HepG2 (cell line): ENCODE data around the gene KAZALD1. TPM values are rescaled to one million over a fixed set of nuclear protein-coding genes. Genes with fewer than 3 reads are reported as not detected.
A peak's percentile ranks its signal among the peaks of the same experiment; 100 is the strongest.

Experiments used
- ADNP ChIP-seq: sonication (generic); formaldehyde crosslinking; IDR thresholded peaks from 2 replicates; pipeline ENCODE4 v1.4.0; 2020; ENCODE audit warnings: missing genetic modification reagents
- DNMT1 ChIP-seq: sonication (generic); formaldehyde crosslinking; IDR thresholded peaks from 2 replicates; pipeline ENCODE4 v1.5.1; 2020; ENCODE audit warnings: mild to moderate bottlenecking, missing genetic modification reagents
- EED ChIP-seq: sonication (generic); formaldehyde crosslinking; IDR thresholded peaks from 2 replicates; pipeline ENCODE4 v1.5.0; 2020; ENCODE audit warnings: mild to moderate bottlenecking, missing genetic modification reagents
- ELF1 ChIP-seq: sonication (generic); formaldehyde crosslinking; IDR thresholded peaks from 2 replicates; pipeline ENCODE4 v1.4.0; 2020; ENCODE audit warnings: missing genetic modification reagents
- FOXJ3 ChIP-seq: sonication (generic); formaldehyde crosslinking; IDR thresholded peaks from 2 replicates; pipeline ENCODE4 v1.4.0; 2020; ENCODE audit warnings: missing genetic modification reagents, mild to moderate bottlenecking, borderline replicate concordance
- GLI4 ChIP-seq: sonication (generic); formaldehyde crosslinking; IDR thresholded peaks from 2 replicates; pipeline ENCODE4 v1.5.1; 2020; ENCODE audit warnings: missing genetic modification reagents, mild to moderate bottlenecking, moderate library complexity, borderline replicate concordance
- HDAC1 ChIP-seq: sonication (generic); formaldehyde crosslinking; IDR thresholded peaks from 2 replicates; pipeline ENCODE4 v1.5.1; 2020; ENCODE audit warnings: mild to moderate bottlenecking, missing genetic modification reagents
- LCORL ChIP-seq, 2 experiments: fragments of 450-650 bp in 1 of 2; sonication (generic) in 1 of 2; formaldehyde crosslinking in 1 of 2; IDR thresholded peaks; 2 replicates each; pipeline versions ENCODE4 v1.5.0 to v1.6.1; 2017 to 2020; ENCODE audit warnings: antibody characterized with exemption in 1 of 2, missing genetic modification reagents in 1 of 2
- MED13 ChIP-seq: sonication (generic); formaldehyde crosslinking; IDR thresholded peaks from 2 replicates; pipeline ENCODE4 v1.5.0; 2020; ENCODE audit warnings: missing genetic modification reagents
- MIER3 ChIP-seq: IDR thresholded peaks from 2 replicates; pipeline ENCODE4 v1.6.1; 2016; ENCODE audit warnings: missing compliant biosample characterization, borderline replicate concordance
- NFRKB ChIP-seq: fragments of 450-650 bp; IDR thresholded peaks from 2 replicates; pipeline ENCODE4 v1.6.1; 2017
- RARG ChIP-seq: sonication (generic); formaldehyde crosslinking; IDR thresholded peaks from 2 replicates; pipeline ENCODE4 v1.4.0; 2020; ENCODE audit warnings: low read depth, mild to moderate bottlenecking, missing genetic modification reagents
- RXRB ChIP-seq: IDR thresholded peaks from 2 replicates; pipeline ENCODE4 v1.6.1; 2016; ENCODE audit warnings: borderline replicate concordance, missing genetic modification reagents, missing compliant biosample characterization
- SMAD9 ChIP-seq: sonication (generic); formaldehyde crosslinking; IDR thresholded peaks from 2 replicates; pipeline ENCODE4 v1.5.1; 2020; ENCODE audit warnings: mild to moderate bottlenecking, missing genetic modification reagents
- SP5 ChIP-seq: IDR thresholded peaks from 2 replicates; pipeline ENCODE4 v1.6.1; 2016; ENCODE audit warnings: low read depth, borderline replicate concordance
- TAF15 ChIP-seq: fragments of 200-400 bp; formaldehyde crosslinking; IDR thresholded peaks from one replicate; pipeline ENCODE4 v1.6.1; 2018; ENCODE audit warnings: mild to moderate bottlenecking, low read depth, low read length; ENCODE audit not compliant: poor library complexity, severe bottlenecking
- ZMAT3 ChIP-seq: sonication (generic); formaldehyde crosslinking; conservative IDR thresholded peaks from 2 replicates; pipeline ENCODE4 v1.7.0; 2021; ENCODE audit warnings: missing genetic modification reagents
- ZNF136 ChIP-seq: sonication (generic); formaldehyde crosslinking; IDR thresholded peaks from 2 replicates; pipeline ENCODE4 v1.8.1; 2022; ENCODE audit warnings: low read depth, mild to moderate bottlenecking, moderate library complexity, missing genetic modification reagents
- ZNF251 ChIP-seq: sonication (generic); formaldehyde crosslinking; IDR thresholded peaks from 2 replicates; pipeline ENCODE4 v1.9.0; 2021; ENCODE audit warnings: mild to moderate bottlenecking, missing genetic modification reagents
- ZNF556 ChIP-seq: sonication (generic); formaldehyde crosslinking; IDR thresholded peaks from 2 replicates; pipeline ENCODE4 v1.4.0; 2020; ENCODE audit warnings: mild to moderate bottlenecking, missing genetic modification reagents, borderline replicate concordance
- polyA plus RNA-seq, 8 experiments: library from polyadenylated mRNA; depleted of rRNA in 3 of 8; stranded (reverse) in 7 of 8; unstranded in 1 of 8; fragments of >200 nt; fragmentation: Illumina TruSeq in 4 of 8; extraction: Trizol in 4 of 8; gene quantifications; 2 replicates each; pipeline versions ENCODE4 v1.2.1 to v1.2.3, GENCODE V29; 2011 to 2016; ENCODE audit warnings: low read depth in 4 of 8, missing spikeins in 1 of 8, mixed read lengths in 1 of 8; ENCODE audit not compliant: insufficient read depth in 1 of 8
- total RNA-seq, 5 experiments: library from RNA; depleted of rRNA; stranded (reverse); fragments of >200 nt; fragmentation: Illumina TruSeq; extraction: Trizol; gene quantifications; 2 replicates each; pipeline ENCODE4 v1.2.3, GENCODE V29; 2016; ENCODE audit warnings: low read depth in 1 of 5
- TF ChIP-seq, protein P1 (sequence below): sonication (generic); formaldehyde crosslinking; IDR thresholded peaks from 2 replicates; pipeline ENCODE4 v1.4.0; 2020; ENCODE audit warnings: missing genetic modification reagents, borderline replicate concordance
- TF ChIP-seq, protein P2 (sequence below): sonication (generic); formaldehyde crosslinking; IDR thresholded peaks from 2 replicates; pipeline ENCODE4 v1.4.0; 2020; ENCODE audit warnings: missing genetic modification reagents, borderline replicate concordance
- TF ChIP-seq, protein P3 (sequence below): sonication (generic); formaldehyde crosslinking; IDR thresholded peaks from 2 replicates; pipeline ENCODE4 v1.5.0; 2020; ENCODE audit warnings: mild to moderate bottlenecking, missing genetic modification reagents, moderate library complexity

KAZALD1 gene
- total and polyA plus RNA-seq, 2 of the 13 experiments (the other 11 are each of a cell fraction or from before 2014, with no cell fraction given), result 16.7 to 27.7 TPM

DNA sequence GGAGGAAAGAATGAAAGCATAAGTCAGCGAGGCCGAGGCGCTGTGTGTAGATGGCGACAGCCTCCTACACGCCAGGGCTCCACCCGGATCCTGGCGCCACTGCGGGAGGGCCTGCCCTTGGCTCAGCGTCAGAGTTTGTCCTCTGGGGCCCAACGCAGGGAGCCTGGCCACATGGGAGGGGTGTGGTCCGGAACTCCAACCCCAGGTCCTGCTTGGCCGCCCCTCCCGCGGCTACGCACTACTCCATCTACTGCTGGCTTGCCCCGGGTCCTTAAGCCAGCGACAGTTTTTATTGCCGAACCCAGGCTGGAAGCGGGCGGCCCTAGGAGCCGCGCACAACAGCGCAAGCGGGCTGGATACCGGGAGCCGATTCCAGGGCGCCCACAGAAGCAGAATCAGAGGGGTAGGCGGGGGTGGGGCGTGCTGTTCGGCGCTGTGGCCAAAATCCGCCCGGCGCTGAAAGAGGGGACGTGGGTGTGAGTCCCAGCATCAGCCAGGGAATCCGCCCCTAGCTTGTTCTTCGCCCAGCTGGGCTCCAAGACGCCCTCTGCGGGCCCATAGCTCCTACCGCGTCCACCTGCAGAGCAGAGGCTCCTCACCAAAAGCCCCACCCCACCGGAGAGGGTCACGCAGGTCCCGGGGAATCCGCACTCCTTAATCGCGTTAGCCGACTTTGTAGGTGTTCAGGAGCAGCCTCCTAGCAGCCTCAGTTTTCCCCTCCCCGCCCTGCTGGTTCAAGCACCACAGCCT lies 4.5 kb downstream of the KAZALD1 start (continued):
- TF ChIP-seq, protein P1, sequence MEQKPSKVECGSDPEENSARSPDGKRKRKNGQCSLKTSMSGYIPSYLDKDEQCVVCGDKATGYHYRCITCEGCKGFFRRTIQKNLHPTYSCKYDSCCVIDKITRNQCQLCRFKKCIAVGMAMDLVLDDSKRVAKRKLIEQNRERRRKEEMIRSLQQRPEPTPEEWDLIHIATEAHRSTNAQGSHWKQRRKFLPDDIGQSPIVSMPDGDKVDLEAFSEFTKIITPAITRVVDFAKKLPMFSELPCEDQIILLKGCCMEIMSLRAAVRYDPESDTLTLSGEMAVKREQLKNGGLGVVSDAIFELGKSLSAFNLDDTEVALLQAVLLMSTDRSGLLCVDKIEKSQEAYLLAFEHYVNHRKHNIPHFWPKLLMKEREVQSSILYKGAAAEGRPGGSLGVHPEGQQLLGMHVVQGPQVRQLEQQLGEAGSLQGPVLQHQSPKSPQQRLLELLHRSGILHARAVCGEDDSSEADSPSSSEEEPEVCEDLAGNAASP, result peak; percentile 59; the same call in 1 of the 2 replicates
- TF ChIP-seq, protein P2, sequence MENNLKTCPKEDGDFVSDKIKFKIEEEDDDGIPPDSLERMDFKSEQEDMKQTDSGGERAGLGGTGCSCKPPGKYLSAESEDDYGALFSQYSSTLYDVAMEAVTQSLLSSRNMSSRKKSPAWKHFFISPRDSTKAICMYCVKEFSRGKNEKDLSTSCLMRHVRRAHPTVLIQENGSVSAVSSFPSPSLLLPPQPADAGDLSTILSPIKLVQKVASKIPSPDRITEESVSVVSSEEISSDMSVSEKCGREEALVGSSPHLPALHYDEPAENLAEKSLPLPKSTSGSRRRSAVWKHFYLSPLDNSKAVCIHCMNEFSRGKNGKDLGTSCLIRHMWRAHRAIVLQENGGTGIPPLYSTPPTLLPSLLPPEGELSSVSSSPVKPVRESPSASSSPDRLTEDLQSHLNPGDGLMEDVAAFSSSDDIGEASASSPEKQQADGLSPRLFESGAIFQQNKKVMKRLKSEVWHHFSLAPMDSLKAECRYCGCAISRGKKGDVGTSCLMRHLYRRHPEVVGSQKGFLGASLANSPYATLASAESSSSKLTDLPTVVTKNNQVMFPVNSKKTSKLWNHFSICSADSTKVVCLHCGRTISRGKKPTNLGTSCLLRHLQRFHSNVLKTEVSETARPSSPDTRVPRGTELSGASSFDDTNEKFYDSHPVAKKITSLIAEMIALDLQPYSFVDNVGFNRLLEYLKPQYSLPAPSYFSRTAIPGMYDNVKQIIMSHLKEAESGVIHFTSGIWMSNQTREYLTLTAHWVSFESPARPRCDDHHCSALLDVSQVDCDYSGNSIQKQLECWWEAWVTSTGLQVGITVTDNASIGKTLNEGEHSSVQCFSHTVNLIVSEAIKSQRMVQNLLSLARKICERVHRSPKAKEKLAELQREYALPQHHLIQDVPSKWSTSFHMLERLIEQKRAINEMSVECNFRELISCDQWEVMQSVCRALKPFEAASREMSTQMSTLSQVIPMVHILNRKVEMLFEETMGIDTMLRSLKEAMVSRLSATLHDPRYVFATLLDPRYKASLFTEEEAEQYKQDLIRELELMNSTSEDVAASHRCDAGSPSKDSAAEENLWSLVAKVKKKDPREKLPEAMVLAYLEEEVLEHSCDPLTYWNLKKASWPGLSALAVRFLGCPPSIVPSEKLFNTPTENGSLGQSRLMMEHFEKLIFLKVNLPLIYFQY, result peak; percentile 71; the same call in 1 of the 2 replicates
- TF ChIP-seq ZNF136 (CRISPR knock-in tag) (0 out of 2 replicates have a peak, but pooled peaks have one; percentile 45), LCORL (IDR thresholded peaks at IDR 0.05) (no peak), LCORL (CRISPR knock-in tag; IDR thresholded peaks at IDR 0.05) (peak; percentile 97), ZMAT3 (CRISPR knock-in tag) (peak; percentile 66; the same call in 1 of the 2 replicates), SMAD9 (CRISPR knock-in tag) (no peak), TAF15 (peak; percentile 95), SP5 (CRISPR knock-in tag) (peak; percentile 66; the same call in 1 of the 2 replicates), DNMT1 (no peak), EED (CRISPR knock-in tag) (no peak), GLI4 (CRISPR knock-in tag) (no peak), ZNF251 (CRISPR knock-in tag) (no peak), FOXJ3 (CRISPR knock-in tag) (no peak), NFRKB (no peak), HDAC1 (peak; percentile 76), MIER3 (CRISPR knock-in tag) (no peak), ZNF556 (CRISPR knock-in tag) (no peak), ELF1 (CRISPR knock-in tag) (peak; percentile 68), RARG (CRISPR knock-in tag) (no peak), ADNP (CRISPR knock-in tag) (no peak), RXRB (CRISPR knock-in tag) (peak; percentile 39; the same call in 1 of the 2 replicates), MED13 (CRISPR knock-in tag) (no peak)
- TF ChIP-seq, protein P3, sequence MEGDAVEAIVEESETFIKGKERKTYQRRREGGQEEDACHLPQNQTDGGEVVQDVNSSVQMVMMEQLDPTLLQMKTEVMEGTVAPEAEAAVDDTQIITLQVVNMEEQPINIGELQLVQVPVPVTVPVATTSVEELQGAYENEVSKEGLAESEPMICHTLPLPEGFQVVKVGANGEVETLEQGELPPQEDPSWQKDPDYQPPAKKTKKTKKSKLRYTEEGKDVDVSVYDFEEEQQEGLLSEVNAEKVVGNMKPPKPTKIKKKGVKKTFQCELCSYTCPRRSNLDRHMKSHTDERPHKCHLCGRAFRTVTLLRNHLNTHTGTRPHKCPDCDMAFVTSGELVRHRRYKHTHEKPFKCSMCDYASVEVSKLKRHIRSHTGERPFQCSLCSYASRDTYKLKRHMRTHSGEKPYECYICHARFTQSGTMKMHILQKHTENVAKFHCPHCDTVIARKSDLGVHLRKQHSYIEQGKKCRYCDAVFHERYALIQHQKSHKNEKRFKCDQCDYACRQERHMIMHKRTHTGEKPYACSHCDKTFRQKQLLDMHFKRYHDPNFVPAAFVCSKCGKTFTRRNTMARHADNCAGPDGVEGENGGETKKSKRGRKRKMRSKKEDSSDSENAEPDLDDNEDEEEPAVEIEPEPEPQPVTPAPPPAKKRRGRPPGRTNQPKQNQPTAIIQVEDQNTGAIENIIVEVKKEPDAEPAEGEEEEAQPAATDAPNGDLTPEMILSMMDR, result peak; percentile 76
